ENCODE measurements around the gene NAAA.
A peak's percentile ranks its signal among the peaks of the same experiment; 100 is the strongest.
"Not testable (repeated sequence)": the region's sequence is repeated elsewhere in the genome, so short reads cannot be mapped to it uniquely, and the experiment has no call there.

NAAA gene

GRCh38 chr4:75940692-75941253 lies at the start of gene NAAA:
TSS of gene NAAA (minus strand) at chr4:75941013. CDS start at chr4:75940949, 64 bp downstream.
- peak; percentile 82 for DNase-seq
- ATAC-seq: peak; percentile 82

- DNase-seq (no peak), ATAC-seq (no peak)
These were observed 49.2 kb upstream of the NAAA start for GRCh38 chr4:75989846-75990528.

DNA sequence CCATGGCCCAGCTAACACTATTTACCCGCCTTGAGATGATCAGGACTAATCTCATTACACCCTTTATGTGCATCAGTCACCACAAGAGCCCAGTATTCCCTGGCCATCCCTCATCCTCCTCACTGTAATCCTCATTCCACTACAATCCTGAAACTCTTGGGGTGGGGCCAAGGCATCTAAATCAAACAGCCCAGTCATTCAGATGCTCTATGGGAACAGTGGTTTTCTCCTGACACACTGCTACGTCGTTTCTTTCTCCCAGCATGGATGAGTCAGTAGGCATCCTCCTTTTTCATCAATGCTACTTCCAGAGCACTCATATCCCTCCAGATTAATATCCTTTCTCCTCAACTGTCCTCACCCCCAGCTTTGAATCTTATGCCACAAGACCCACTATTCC lies 44.3 kb upstream of the NAAA start:
- ATAC-seq: no peak
- DNase-seq: no peak

GRCh38 chr4:75980576-75980975 lies 39.8 kb upstream of the NAAA start:
- ATAC-seq (no peak), DNase-seq (no peak)

GRCh38 chr4:75976177-75976576 lies 35.4 kb upstream of the NAAA start:
- DNase-seq: no peak
- no peak for ATAC-seq

- ATAC-seq: no peak
- DNase-seq: no peak
These were observed 33.0 kb upstream of the NAAA start for GRCh38 chr4:75973766-75974165.

DNA sequence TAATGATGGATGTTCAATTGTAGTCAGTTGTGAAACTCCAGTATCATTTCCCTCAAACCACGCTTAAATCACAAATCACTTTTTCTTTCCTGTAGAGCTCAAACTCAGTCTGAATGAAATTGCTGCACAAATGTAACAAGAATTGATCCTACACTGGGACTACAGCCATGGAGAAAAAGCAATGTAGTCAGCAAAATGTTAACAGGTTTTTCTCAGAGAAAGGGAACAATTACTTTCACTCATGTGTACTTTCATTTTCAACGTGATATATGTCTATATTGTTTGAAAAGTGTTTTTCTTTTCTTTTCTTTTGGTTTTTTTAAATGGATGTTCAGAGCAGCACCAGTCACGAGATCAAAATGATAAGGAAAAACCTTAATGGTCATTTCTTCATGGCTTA lies 27.3 kb upstream of the NAAA start:
- no peak for ATAC-seq
- DNase-seq: no peak

- no peak for DNase-seq
- no peak for ATAC-seq
These were observed 22.7 kb upstream of the NAAA start for GRCh38 chr4:75963558-75963957.

DNA sequence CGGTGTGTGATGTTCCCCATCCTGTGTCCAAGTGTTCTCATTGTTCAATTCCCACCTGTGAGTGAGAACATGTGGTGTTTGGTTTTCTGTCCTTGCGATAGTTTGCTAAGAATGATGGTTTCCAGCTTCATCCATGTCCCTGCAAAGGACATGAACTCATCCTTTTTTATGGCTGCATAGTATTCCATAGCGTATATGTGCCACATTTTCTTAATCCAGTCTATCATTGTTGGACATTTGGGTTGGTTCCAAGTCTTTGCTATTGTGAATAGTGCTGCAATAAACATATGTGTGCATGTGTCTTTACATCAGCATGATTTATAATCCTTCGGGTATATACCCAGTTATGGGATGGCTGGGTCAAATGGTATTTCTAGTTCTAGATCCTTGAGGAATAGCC lies 21.3 kb upstream of the NAAA start:
- ATAC-seq, DNase-seq: not testable (repeated sequence)

DNA sequence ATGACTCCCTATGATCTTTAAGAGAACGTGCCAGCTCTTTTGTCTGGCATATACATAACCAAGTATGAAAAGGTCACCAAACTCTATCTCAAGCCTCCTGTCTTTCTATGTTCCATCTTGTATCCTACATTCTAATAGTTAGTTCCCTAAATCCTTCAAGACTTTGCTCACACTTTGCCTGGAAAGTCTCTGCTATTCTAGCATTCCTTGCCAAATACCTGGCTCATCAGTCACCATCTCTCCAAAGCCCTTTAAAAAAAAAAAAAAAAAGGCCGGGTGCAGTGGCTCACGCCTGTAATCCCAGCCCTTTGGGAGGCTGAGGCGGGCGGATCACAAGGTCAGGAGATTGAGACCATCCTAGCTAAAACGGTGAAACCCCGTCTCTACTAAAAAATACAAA lies 17.7 kb upstream of the NAAA start:
- DNase-seq, ATAC-seq: not testable (repeated sequence)

DNA sequence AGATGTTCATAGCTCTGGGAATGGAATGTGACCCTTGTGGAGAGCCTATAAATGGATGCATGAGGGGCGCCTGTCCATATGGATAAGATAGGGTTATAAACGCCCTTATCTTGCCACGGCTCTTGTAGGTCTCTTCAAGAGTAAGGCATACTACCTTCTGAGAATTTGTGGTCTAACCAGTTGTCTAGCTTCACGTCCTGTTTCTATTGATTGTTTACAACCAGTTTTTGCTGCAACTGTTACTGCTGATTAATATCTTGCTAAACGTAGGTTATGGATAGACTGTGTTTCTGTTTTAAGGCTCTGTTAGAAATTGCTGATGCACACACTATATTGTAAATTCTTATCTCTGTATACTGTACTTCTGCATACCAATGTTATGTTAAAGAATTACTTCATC lies 14.0 kb upstream of the NAAA start:
- not testable (repeated sequence) for DNase-seq, ATAC-seq

DNA sequence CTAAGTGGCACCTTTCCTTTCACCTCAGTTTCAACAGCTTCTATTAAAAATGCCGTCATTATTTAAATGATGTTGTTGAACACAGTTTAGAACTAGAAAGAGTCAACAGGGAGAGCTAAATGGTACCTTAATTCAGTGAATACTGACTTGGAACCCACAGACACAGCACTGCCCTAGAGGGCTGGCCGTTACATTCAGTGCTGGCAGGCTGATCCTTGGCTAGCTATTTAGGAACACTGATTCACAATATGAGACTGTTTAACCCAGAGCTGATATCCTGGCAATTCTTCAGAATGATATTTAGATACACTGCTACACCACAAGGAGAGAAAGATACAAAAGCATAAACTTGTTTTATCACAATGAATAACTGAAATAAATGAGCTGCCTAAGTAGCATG lies 12.7 kb upstream of the NAAA start:
- DNase-seq: no peak

DNA sequence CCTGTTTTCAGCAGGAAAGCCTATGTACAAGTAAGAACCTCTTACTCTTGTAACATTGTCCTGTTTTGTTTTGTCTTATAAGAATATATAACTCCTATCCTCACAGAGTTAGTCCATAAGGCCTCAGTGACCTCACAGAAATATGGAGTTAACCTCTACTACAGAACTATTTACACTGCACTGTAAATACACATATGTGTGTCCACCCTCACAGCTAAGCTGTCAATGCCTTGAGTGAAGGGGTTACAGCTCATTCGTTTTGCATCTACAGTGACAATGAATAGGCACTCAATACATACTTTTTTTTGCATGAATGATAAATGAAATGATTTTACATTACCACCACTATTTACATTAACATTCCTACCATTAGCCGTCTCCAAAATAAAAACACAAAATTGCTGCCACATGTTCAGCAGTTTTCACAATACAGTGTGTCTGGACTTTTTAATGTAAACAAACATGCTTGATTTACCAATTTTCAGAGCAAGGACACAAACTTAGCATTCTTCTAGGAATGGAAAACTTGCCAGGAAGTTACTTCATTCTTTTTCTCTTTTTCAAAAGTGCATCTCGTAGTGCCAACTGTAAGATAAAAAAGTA lies 9.5 kb upstream of the NAAA start:
- ATAC-seq (no peak), DNase-seq (no peak)

More for the DNA sequence above, 12.7 kb upstream of the NAAA start:
- no peak for ATAC-seq

- ATAC-seq: no peak
- DNase-seq: no peak
These were observed 8.1 kb upstream of the NAAA start for GRCh38 chr4:75948822-75949444.

DNA sequence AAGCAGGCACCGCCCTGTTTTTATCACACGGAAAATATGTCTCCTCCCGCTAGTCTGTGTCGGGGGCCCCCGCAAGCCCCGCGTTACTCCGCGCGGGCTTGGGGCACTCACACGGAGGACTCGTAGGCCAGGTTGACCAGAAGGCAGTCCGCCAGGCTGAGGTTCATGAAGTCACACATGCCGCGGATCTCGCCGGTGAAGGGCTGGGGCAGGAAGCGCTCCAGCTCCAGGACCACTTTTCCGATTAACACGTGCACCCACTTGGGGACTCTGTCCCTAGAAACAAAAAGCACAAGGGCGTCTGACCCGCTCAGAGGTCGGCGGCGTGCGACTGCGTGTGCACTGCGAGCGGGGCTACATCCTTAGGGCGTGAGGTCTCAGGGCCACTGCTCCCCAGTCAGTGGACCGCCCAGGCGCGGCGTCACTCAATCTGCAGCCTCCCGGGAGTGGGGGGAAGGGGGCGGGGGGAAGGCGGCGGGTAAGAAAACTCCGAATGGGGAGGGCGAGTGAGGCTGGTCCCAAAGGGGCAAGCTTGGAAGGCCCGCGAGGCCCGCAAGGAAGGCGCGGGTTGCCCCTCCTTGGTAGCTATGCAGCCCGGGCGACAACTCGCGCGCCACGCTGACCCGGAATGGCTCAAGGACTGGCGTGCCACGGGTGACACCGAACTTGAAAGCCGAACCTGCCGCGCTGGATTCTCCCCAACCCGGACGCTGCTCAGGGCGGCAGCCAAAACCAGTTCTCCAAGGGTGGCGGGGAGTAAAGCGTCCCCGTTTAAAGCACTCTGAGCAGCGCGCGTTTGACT lies 722 bp downstream of the NAAA start:
- DNase-seq (peak; percentile 81), ATAC-seq (peak; percentile 78)

DNA sequence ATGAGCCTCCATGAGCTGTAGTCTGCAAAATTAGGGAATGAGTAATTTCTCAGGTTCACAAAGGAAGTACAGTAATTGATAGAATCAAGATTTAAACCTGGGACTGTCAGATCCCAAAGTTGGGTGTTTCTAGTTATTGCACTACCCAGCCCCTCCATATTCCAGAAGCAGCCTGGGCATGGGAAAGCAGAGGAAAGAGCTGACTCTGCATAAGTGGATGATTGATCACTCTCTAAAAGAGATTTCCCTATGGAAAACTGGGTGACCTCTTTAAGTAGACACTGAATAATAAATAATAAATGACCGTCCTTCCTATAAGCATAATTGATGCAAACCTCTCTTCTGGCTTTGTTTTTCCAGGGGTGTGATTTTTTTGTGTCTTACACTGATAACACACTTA lies 5.2 kb downstream of the NAAA start:
- no peak for DNase-seq
- no peak for ATAC-seq

GRCh38 chr4:75930152-75930551 lies 10.7 kb downstream of the NAAA start:
- no peak for ATAC-seq
- DNase-seq: no peak

GRCh38 chr4:75924916-75925315 lies 15.9 kb downstream of the NAAA start:
- not testable (repeated sequence) for ATAC-seq

DNA sequence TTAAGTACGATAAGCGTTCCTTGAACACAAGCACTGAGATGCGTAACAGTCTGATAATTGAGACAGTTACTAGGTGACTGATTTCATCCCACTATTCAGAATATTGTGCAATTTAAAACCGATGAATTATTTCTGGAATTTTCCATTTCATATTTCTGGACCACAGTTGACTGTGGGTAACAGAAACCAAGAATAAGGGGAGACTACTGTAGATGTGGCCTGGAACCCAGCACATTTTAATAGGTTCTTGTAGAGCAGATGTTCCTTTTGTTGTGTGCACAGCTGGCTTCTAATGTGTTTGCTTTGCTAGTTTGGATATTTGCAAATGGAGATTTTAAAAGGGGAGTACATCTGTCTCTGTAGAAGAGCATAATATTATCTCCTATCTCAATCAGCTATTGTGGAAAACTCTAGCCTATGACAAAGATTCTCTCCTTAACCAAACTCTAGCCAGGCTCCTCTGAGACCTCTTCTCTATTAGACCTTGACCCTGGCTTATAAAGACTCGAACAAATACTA lies 16.4 kb downstream of the NAAA start:
- ATAC-seq: no peak
- no peak for DNase-seq

More at GRCh38 chr4:75924916-75925315, 15.9 kb downstream of the NAAA start:
- DNase-seq: not testable (repeated sequence)

- DNase-seq (no peak), ATAC-seq (no peak)
These were observed 18.2 kb downstream of the NAAA start for GRCh38 chr4:75922588-75922987.

DNA sequence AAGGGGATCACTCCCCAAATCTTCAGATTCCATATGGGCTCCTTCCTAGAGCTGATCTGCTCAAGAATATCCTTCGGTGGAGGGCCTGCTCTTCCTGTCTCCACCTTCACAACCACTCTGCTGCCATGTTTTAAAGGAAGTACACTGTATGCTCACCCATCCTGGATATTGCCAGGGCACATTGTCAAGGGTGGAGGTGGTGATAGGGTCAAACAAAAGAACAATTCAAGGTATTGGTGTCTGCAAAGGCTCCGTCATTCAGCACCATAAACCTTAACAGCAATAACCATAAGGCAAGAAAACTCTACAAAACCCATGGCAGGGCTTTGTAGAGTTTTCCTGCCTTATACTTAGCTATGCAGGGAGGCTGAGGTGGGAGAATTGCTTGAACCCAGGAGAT lies 18.9 kb downstream of the NAAA start:
- ATAC-seq (no peak), DNase-seq (no peak)

GRCh38 chr4:75920327-75920726 lies 20.5 kb downstream of the NAAA start:
- no peak for ATAC-seq

More at GRCh38 chr4:75920327-75920726, 20.5 kb downstream of the NAAA start:
- no peak for DNase-seq

All from stimulated activated naive CD8-positive, alpha-beta T cell treated with anti-CD3 and anti-CD28 coated beads, Interleukin-15, Interleukin-2, amounts not matched to agents 100 U/mL and 50 U/mL, for 24 hours (primary cell).